LNCaP clone FGC (cell line): Measurements from ENCODE around the gene CC2D1A.
"Not testable (repeated sequence)": the region's sequence is repeated elsewhere in the genome, so short reads cannot be mapped to it uniquely, and the experiment has no call there.

Experiments used
- DNase-seq: peaks from one replicate; pipeline ENCODE4 v3.0.0-alpha.2; 2011; ENCODE audit warnings: low read depth
- H3K4me3 ChIP-seq: 2 replicates; pipeline ENCODE4 v1.5.1; 2011; ENCODE audit warnings: mild to moderate bottlenecking, low read depth, low read length, control low read depth
- CTCF ChIP-seq: IDR thresholded peaks from 2 replicates; pipeline ENCODE4 v1.5.1; 2012; ENCODE audit warnings: mild to moderate bottlenecking; ENCODE audit not compliant: control insufficient read depth, insufficient read depth; ENCODE audit errors: extremely low read depth

Gene CC2D1A

GRCh38 chr19:13966684-13967128 is 60.7 kb downstream of the CC2D1A start:
- no peak for TF ChIP-seq CTCF
- no peak overlapping the region for H3K4me3 ChIP-seq
- DNase-seq: no peak

GRCh38 chr19:13967206-13967605 is 61.2 kb downstream of the CC2D1A start:
- DNase-seq, H3K4me3 ChIP-seq: not testable (repeated sequence)

- DNase-seq: no peak
- no peak for TF ChIP-seq CTCF
- no peak overlapping the region for H3K4me3 ChIP-seq
Observed at GRCh38 chr19:13968383-13968935, 62.5 kb downstream of the CC2D1A start.

GRCh38 chr19:13968999-13969398 is 63.0 kb downstream of the CC2D1A start:
- DNase-seq: no peak
- no peak for TF ChIP-seq CTCF
- H3K4me3 ChIP-seq: no peak overlapping the region

- H3K4me3 ChIP-seq: no peak overlapping the region
- DNase-seq: no peak
- TF ChIP-seq CTCF: no peak
Observed at GRCh38 chr19:13969897-13970296, 63.9 kb downstream of the CC2D1A start.

- not testable (repeated sequence) for DNase-seq
Observed at GRCh38 chr19:13971868-13972267, 65.9 kb downstream of the CC2D1A start.

GRCh38 chr19:13972368-13973155 is 66.6 kb downstream of the CC2D1A start:
- no peak for DNase-seq
- no peak for TF ChIP-seq CTCF
- no peak overlapping the region for H3K4me3 ChIP-seq

More at GRCh38 chr19:13971868-13972267, 65.9 kb downstream of the CC2D1A start:
- not testable (repeated sequence) for H3K4me3 ChIP-seq

GRCh38 chr19:13973479-13973878 is 67.5 kb downstream of the CC2D1A start:
- DNase-seq, H3K4me3 ChIP-seq: not testable (repeated sequence)
